Endodermal cell (in vitro differentiated cells): ENCODE data around the gene FBRS. TPM values are rescaled to one million over a fixed set of nuclear protein-coding genes. Genes with fewer than 3 reads are reported as not detected.

Experiments
- DNase-seq: peaks from one replicate; pipeline ENCODE4 v3.0.0-alpha.2; 2017
- H3K27ac ChIP-seq: 2 replicates; pipeline ENCODE4 v1.5.1; 2013; ENCODE audit warnings: mild to moderate bottlenecking, low read depth, low read length, moderate library complexity
- H3K27me3 ChIP-seq: 2 replicates; pipeline ENCODE4 v1.6.1; 2013; ENCODE audit warnings: mild to moderate bottlenecking, low read length, moderate library complexity; ENCODE audit not compliant: insufficient read depth, control insufficient read depth, poor library complexity, severe bottlenecking
- H3K36me3 ChIP-seq: 2 replicates; pipeline ENCODE4 v1.7.0; 2013; ENCODE audit warnings: mild to moderate bottlenecking, low read length, moderate library complexity; ENCODE audit not compliant: control insufficient read depth, insufficient read depth
- H3K4me1 ChIP-seq: one replicate; pipeline ENCODE4 v1.7.0; 2013; ENCODE audit warnings: low read length; ENCODE audit not compliant: control insufficient read depth, insufficient read depth
- H3K4me3 ChIP-seq: 2 replicates; pipeline ENCODE4 v1.5.1; 2013; ENCODE audit warnings: mild to moderate bottlenecking, low read length, moderate library complexity
- H3K9ac ChIP-seq: 2 replicates; pipeline ENCODE4 v1.6.1; 2013; ENCODE audit warnings: mild to moderate bottlenecking, low read length, moderate library complexity; ENCODE audit not compliant: poor library complexity, severe bottlenecking; ENCODE audit errors: extremely low read depth
- H3K9me3 ChIP-seq: 2 replicates; pipeline ENCODE4 v1.6.1; 2013; ENCODE audit warnings: mild to moderate bottlenecking, low read length, moderate library complexity; ENCODE audit not compliant: control insufficient read depth
- H3K27ac Mint-ChIP-seq: 2 replicates; pipeline ENCODE4 v1.8.0; 2020; ENCODE audit warnings: mixed read lengths
- H3K27me3 Mint-ChIP-seq: 2 replicates; pipeline ENCODE4 v1.8.0; 2021; ENCODE audit warnings: mild to moderate bottlenecking, mixed read lengths; ENCODE audit not compliant: insufficient read depth
- H3K36me3 Mint-ChIP-seq: 2 replicates; pipeline ENCODE4 v1.8.0; 2020; ENCODE audit warnings: low read depth, mixed read lengths
- H3K4me1 Mint-ChIP-seq: 2 replicates; pipeline ENCODE4 v1.8.0; 2020; ENCODE audit warnings: mixed read lengths
- H3K4me3 Mint-ChIP-seq: 2 replicates; pipeline ENCODE4 v1.8.0; 2020; ENCODE audit warnings: mild to moderate bottlenecking, moderate library complexity, mixed read lengths
- H3K9me3 Mint-ChIP-seq: 2 replicates; pipeline ENCODE4 v1.8.0; 2020; ENCODE audit warnings: mild to moderate bottlenecking, mixed read lengths
- WGBS, 2 experiments: methylation state at CpG; one replicate each; pipeline versions ENCODE4 v1.1.5 to v1.1.7; 2013; ENCODE audit warnings: missing lambda C conversion rate in 2 of 2, mixed read lengths in 1 of 2; ENCODE audit not compliant: insufficient coverage in 1 of 2, insufficient read length in 1 of 2; 5-methylcytosine and 5-hydroxymethylcytosine counted together
- total RNA-seq, 2 donors: library from RNA; stranded (reverse); fragmentation: NEBNext Ultra II Directional in 1 of 2; extraction: Animal tissue kit (Norgen Biotek cat#: 25700) in 1 of 2; gene quantifications; 2 replicates in 1 of 2; 3 replicates in 1 of 2; pipeline ENCODE4 v1.2.1, GENCODE V29; 2021
- TF ChIP-seq, protein P1 (sequence below): fragments of 200-600 bp; sonication (generic); conservative IDR thresholded peaks from 2 replicates; pipeline ENCODE4 v1.5.0; 2021; ENCODE audit warnings: antibody characterized with exemption, mild to moderate bottlenecking

The FBRS gene
- total RNA-seq, 2 donors from 2014 or later: 50.2 to 53.1 TPM

- H3K27ac ChIP-seq: no peak overlapping the region
- no peaks in the 10 kb centered on the region for H3K36me3 Mint-ChIP-seq
- peaks cover 22% of the 10 kb centered on the region for H3K27me3 ChIP-seq
- H3K4me1 Mint-ChIP-seq: no peaks in the 10 kb centered on the region
- peaks cover 44% of the 10 kb centered on the region for H3K27me3 Mint-ChIP-seq
- DNase-seq: no peak
- H3K27ac Mint-ChIP-seq: no peak overlapping the region
- TF ChIP-seq, protein P1, sequence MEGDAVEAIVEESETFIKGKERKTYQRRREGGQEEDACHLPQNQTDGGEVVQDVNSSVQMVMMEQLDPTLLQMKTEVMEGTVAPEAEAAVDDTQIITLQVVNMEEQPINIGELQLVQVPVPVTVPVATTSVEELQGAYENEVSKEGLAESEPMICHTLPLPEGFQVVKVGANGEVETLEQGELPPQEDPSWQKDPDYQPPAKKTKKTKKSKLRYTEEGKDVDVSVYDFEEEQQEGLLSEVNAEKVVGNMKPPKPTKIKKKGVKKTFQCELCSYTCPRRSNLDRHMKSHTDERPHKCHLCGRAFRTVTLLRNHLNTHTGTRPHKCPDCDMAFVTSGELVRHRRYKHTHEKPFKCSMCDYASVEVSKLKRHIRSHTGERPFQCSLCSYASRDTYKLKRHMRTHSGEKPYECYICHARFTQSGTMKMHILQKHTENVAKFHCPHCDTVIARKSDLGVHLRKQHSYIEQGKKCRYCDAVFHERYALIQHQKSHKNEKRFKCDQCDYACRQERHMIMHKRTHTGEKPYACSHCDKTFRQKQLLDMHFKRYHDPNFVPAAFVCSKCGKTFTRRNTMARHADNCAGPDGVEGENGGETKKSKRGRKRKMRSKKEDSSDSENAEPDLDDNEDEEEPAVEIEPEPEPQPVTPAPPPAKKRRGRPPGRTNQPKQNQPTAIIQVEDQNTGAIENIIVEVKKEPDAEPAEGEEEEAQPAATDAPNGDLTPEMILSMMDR: no peak
- no peak overlapping the region for H3K4me3 Mint-ChIP-seq
- no peaks in the 10 kb centered on the region for H3K9me3 ChIP-seq
- H3K4me3 ChIP-seq: no peak overlapping the region
- peaks cover 10% of the 10 kb centered on the region for H3K9me3 Mint-ChIP-seq
- H3K36me3 ChIP-seq: no peaks in the 10 kb centered on the region
- no peaks in the 10 kb centered on the region for H3K4me1 ChIP-seq
- WGBS, 2 experiments: 89 to 95% methylated on average over 5 of the region's 5 CpGs
- no peak overlapping the region for H3K9ac ChIP-seq
Measured at GRCh38 chr16:30619638-30620037, 38.6 kb upstream of the FBRS start.

DNA sequence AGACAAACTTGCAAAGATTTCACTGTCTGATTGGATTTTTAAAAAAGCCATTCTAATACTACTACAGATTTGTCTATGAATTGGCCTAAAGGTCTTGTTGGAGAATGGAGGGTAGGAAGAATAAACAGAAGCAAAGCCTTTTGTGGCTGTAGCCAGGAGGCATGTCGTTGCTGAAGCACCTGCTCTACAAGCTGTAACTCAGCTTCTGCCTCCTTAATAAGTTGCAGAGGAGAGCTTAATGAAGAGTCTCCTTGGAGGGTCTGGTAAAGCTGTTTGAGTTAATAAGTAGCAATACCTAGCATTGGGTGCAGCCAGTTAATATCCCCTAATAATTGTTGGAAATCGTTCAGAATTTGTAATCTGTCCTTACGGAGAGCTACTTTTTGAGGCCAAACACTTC lies 38.1 kb upstream of the FBRS start:
- Histone ChIP-seq H3K9me3 (no peaks in the 10 kb centered on the region), H3K27ac (no peak overlapping the region), H3K4me1 (no peaks in the 10 kb centered on the region), H3K4me3 (no peak overlapping the region), H3K27me3 (peaks cover 22% of the 10 kb centered on the region), H3K9ac (no peak overlapping the region), H3K36me3 (no peaks in the 10 kb centered on the region)
- Mint-ChIP-seq H3K36me3 (no peaks in the 10 kb centered on the region), H3K27ac (no peak overlapping the region), H3K9me3 (peaks cover 10% of the 10 kb centered on the region), H3K27me3 (peaks cover 44% of the 10 kb centered on the region), H3K4me3 (no peak overlapping the region), H3K4me1 (no peaks in the 10 kb centered on the region)
- no peak for DNase-seq
- 79 to 92% methylated on average over 2 to 3 of the region's 3 CpGs for WGBS, 2 experiments
- TF ChIP-seq, protein P1: no peak

- H3K27me3 ChIP-seq: peaks cover 22% of the 10 kb centered on the region
- H3K9me3 ChIP-seq: no peaks in the 10 kb centered on the region
- no peak for DNase-seq
- Mint-ChIP-seq H3K4me1 (no peaks in the 10 kb centered on the region), H3K27me3 (peaks cover 45% of the 10 kb centered on the region), H3K36me3 (no peaks in the 10 kb centered on the region), H3K4me3 (no peak overlapping the region), H3K27ac (no peak overlapping the region), H3K9me3 (peaks cover 9% of the 10 kb centered on the region)
- TF ChIP-seq, protein P1: no peak
- no peak overlapping the region for H3K27ac ChIP-seq
- H3K4me1 ChIP-seq: no peaks in the 10 kb centered on the region
- no peak overlapping the region for H3K9ac ChIP-seq
- H3K4me3 ChIP-seq: no peak overlapping the region
- H3K36me3 ChIP-seq: no peaks in the 10 kb centered on the region
- WGBS, 2 experiments: 85 to 93% methylated on average over 3 to 5 of the region's 5 CpGs
Measured at GRCh38 chr16:30621765-30622164, 36.5 kb upstream of the FBRS start.
